IMR-90 (cell line): ENCODE data around the gene STX8.

Source experiments
- BHLHE40 ChIP-seq: fragments of 150-350 bp; IDR thresholded peaks from 2 replicates; pipeline ENCODE4 v1.6.1; 2016; ENCODE audit warnings: mild to moderate bottlenecking, low read depth, low read length
- RFX5 ChIP-seq: IDR thresholded peaks from 2 replicates; pipeline ENCODE4 v1.8.0; 2012; ENCODE audit warnings: low read depth, mild to moderate bottlenecking, low read length, moderate library complexity
- TF ChIP-seq, protein P1 (sequence below): conservative IDR thresholded peaks from 2 replicates; pipeline ENCODE4 v1.5.1; 2012; ENCODE audit warnings: mild to moderate bottlenecking, low read depth, low read length, improper control_type of control experiment

DNA sequence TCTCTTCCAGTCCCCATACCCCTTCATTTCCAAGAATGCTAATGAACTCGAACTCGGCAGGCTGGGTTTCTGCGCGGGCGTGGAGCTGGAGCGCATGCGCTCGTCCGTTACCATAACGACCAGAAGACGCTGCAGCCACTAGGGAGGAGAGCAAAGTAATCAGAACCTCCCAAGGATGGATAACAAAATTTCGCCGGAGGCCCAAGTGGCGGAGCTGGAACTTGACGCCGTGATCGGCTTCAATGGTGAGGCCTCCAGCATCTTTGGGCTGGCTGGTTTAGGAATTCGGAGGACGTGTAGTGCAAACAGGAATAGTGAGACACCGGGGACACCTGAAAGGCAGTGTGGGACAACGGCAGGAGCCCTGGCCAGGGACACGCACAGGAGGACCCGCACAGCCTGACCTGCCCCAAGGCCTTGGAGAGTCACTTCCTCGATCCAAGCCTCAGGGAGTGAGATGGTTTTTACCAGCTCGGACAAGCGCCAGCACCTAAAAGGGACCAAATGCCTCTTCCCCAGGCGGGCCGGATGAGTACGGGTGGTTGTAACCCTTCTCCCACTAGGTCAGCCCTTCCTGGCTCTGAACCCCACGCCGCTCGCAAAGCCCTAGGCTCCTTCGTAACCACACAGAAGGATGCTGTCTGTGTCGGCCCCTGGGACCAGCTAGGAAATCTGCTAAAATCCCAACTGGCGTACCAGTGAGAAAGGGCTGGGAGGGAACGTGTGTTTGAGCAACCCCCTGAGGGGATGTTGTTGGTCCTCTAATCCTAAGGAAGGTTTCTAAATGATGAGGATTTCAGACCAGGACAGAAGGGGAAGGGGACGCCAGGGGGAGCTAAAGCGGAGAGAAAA is 1.1 kb upstream of the STX8 start, which contains the start of gene CFAP52:
- no peak for TF ChIP-seq RFX5
- TF ChIP-seq, protein P1, sequence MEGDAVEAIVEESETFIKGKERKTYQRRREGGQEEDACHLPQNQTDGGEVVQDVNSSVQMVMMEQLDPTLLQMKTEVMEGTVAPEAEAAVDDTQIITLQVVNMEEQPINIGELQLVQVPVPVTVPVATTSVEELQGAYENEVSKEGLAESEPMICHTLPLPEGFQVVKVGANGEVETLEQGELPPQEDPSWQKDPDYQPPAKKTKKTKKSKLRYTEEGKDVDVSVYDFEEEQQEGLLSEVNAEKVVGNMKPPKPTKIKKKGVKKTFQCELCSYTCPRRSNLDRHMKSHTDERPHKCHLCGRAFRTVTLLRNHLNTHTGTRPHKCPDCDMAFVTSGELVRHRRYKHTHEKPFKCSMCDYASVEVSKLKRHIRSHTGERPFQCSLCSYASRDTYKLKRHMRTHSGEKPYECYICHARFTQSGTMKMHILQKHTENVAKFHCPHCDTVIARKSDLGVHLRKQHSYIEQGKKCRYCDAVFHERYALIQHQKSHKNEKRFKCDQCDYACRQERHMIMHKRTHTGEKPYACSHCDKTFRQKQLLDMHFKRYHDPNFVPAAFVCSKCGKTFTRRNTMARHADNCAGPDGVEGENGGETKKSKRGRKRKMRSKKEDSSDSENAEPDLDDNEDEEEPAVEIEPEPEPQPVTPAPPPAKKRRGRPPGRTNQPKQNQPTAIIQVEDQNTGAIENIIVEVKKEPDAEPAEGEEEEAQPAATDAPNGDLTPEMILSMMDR = peak; percentile 67
- no peak for TF ChIP-seq BHLHE40
